NCI-H1092 treated with DMSO at 0.1 percent for 48 hours (cell line): Measurements from ENCODE around the gene PLAU.
"Not testable (repeated sequence)": the region's sequence is repeated elsewhere in the genome, so short reads cannot be mapped to it uniquely, and the experiment has no call there.

ENCODE experiments used
- DNase-seq: peaks from one replicate; lab custom pipeline; 2025; lab: John Stamatoyannopoulos, UW

PLAU gene

GRCh38 chr10:73950155-73950948, 39.4 kb downstream of the PLAU start:
- no peak for DNase-seq

GRCh38 chr10:73953665-73954064, 42.7 kb downstream of the PLAU start:
- no peak for DNase-seq

- no peak for DNase-seq
Observed at GRCh38 chr10:73954737-73955136, 43.8 kb downstream of the PLAU start.

GRCh38 chr10:73955719-73956118, 44.8 kb downstream of the PLAU start:
- DNase-seq: no peak

- DNase-seq: no peak
Observed at GRCh38 chr10:73956476-73957359, 45.8 kb downstream of the PLAU start.

GRCh38 chr10:73959484-73960243, 48.7 kb downstream of the PLAU start:
- DNase-seq: no peak

GRCh38 chr10:73962386-73962785, 51.5 kb downstream of the PLAU start:
- DNase-seq: no peak

GRCh38 chr10:73963533-73963932, 52.6 kb downstream of the PLAU start:
- DNase-seq: not testable (repeated sequence)

- DNase-seq: no peak
Observed at GRCh38 chr10:73964743-73965142, 53.8 kb downstream of the PLAU start.

GRCh38 chr10:73965267-73965889, 54.4 kb downstream of the PLAU start:
- not testable (repeated sequence) for DNase-seq

- DNase-seq: no peak
Observed at GRCh38 chr10:73965890-73966768, 55.2 kb downstream of the PLAU start.

- no peak for DNase-seq
Observed at GRCh38 chr10:73967022-73967429, 56.1 kb downstream of the PLAU start.
